ENCODE measurements around the gene BHMT.
A peak's percentile ranks its signal among the peaks of the same experiment; 100 is the strongest.

Gene BHMT

GRCh38 chr5:79109527-79110492 is 1.8 kb upstream of the BHMT start:
- intact Hi-C loops (cut with DNase I), result no loop called here
- DNase-seq, result peak in 8 of 42 donors; percentile 4 to 30 (median 8)

- intact Hi-C loops (cut with DNase I), result no loop called here
- DNase-seq, result peak in 25 of 42 donors; percentile 4 to 55 (median 36)
These were observed 522 bp downstream of the BHMT start for GRCh38 chr5:79111960-79112702.

- intact Hi-C loops (cut with DNase I), result no loop called here
- DNase-seq, result no peak
These were observed 1.1 kb downstream of the BHMT start for GRCh38 chr5:79112703-79113058.

GRCh38 chr5:79119486-79119885 is 7.9 kb downstream of the BHMT start:
- intact Hi-C loops (cut with DNase I), result no loop called here
- DNase-seq, result no peak

- intact Hi-C loops (cut with DNase I), result no loop called here
- no peak for DNase-seq
These were observed 8.6 kb downstream of the BHMT start for GRCh38 chr5:79120221-79120620.

GRCh38 chr5:79122973-79123372 is 11.4 kb downstream of the BHMT start:
- no peak for DNase-seq
- intact Hi-C loops (cut with DNase I), result no loop called here

- intact Hi-C loops (cut with DNase I), result no loop called here
- no peak for DNase-seq
These were observed 13.0 kb downstream of the BHMT start for GRCh38 chr5:79124607-79125006.

- DNase-seq, result no peak
- intact Hi-C loops (cut with DNase I), result loop anchor here (5.0 kb wide), 1 partner anchor 332 kb away; no protein-coding TSS in a partner anchor
These were observed 19.2 kb downstream of the BHMT start for GRCh38 chr5:79130781-79131180.

GRCh38 chr5:79133121-79133656 is 21.6 kb downstream of the BHMT start:
- intact Hi-C loops (cut with DNase I), result loop anchor here (5.0 kb wide), 1 partner anchor 329 kb away; no protein-coding TSS in a partner anchor
- DNase-seq, result peak in 1 of 42 donors; percentile 9

- peak; percentile 38 to 86 (median 68) for DNase-seq
- intact Hi-C loops (cut with DNase I), result loop anchor here (2.0 to 5.0 kb wide), 2 partner anchors 113 to 328 kb away; no protein-coding TSS in a partner anchor
These were observed 22.2 kb downstream of the BHMT start for GRCh38 chr5:79133657-79134451.

- intact Hi-C loops (cut with DNase I), result loop anchor here (2.0 kb wide), 1 partner anchor 115 kb away; no protein-coding TSS in a partner anchor
- DNase-seq, result no peak
These were observed 24.4 kb downstream of the BHMT start for GRCh38 chr5:79135790-79136553.

- intact Hi-C loops (cut with DNase I), result no loop called here
- no peak for DNase-seq
These were observed 25.0 kb downstream of the BHMT start for GRCh38 chr5:79136618-79137017.

GRCh38 chr5:79140553-79140952 is 28.9 kb downstream of the BHMT start:
- no peak for DNase-seq
- intact Hi-C loops (cut with DNase I), result loop anchor here (10.0 kb wide), 1 partner anchor 84 kb away; no protein-coding TSS in a partner anchor

- intact Hi-C loops (cut with DNase I), result loop anchor here (10.0 kb wide), 1 partner anchor 81 kb away; no protein-coding TSS in a partner anchor
- DNase-seq, result peak in 33 of 42 donors; percentile 7 to 75 (median 39)
These were observed 32.2 kb downstream of the BHMT start for GRCh38 chr5:79143684-79144379.

- intact Hi-C loops (cut with DNase I), result loop anchor here (10.0 kb wide), 1 partner anchor 78 kb away; no protein-coding TSS in a partner anchor
- no peak for DNase-seq
These were observed 35.5 kb downstream of the BHMT start for GRCh38 chr5:79147076-79147475.

GRCh38 chr5:79149433-79149832 is 37.8 kb downstream of the BHMT start:
- no peak for DNase-seq
- intact Hi-C loops (cut with DNase I), result loop anchor here (10.0 kb wide), 1 partner anchor 75 kb away; no protein-coding TSS in a partner anchor
